IMR-90 (cell line): ENCODE data around the gene IL36A.

Source experiments
- CHD1 ChIP-seq: IDR thresholded peaks from 2 replicates; pipeline ENCODE4 v1.6.1; 2012; ENCODE audit warnings: low read depth, low read length, improper control_type of control experiment
- CTCF ChIP-seq: conservative IDR thresholded peaks from 2 replicates; pipeline ENCODE4 v1.5.1; 2012; ENCODE audit warnings: mild to moderate bottlenecking, low read depth, low read length, improper control_type of control experiment
- NFE2L2 ChIP-seq: fragments of 150-350 bp; IDR thresholded peaks from 2 replicates; pipeline ENCODE4 v1.6.1; 2016; ENCODE audit warnings: low read depth, mild to moderate bottlenecking, low read length
- POLR2A ChIP-seq: IDR thresholded peaks from 2 replicates; pipeline ENCODE4 v1.6.1; 2012; ENCODE audit warnings: mild to moderate bottlenecking, low read depth, low read length
- RAD21 ChIP-seq: IDR thresholded peaks from 2 replicates; pipeline ENCODE4 v1.6.1; 2012; ENCODE audit warnings: low read length, improper control_type of control experiment
- RCOR1 ChIP-seq: IDR thresholded peaks from 2 replicates; pipeline ENCODE4 v1.6.1; 2012; ENCODE audit warnings: mild to moderate bottlenecking, low read length, improper control_type of control experiment; ENCODE audit not compliant: insufficient replicate concordance

- no peak for TF ChIP-seq POLR2A
- TF ChIP-seq NFE2L2: no peak
- TF ChIP-seq CHD1: no peak
- no peak for TF ChIP-seq CTCF
- no peak for TF ChIP-seq RCOR1
- TF ChIP-seq RAD21: no peak
Observed at GRCh38 chr2:112994648-112995047, 10.6 kb upstream of the IL36A start.
